Measurements from ENCODE around the gene SH2D5.

DNA sequence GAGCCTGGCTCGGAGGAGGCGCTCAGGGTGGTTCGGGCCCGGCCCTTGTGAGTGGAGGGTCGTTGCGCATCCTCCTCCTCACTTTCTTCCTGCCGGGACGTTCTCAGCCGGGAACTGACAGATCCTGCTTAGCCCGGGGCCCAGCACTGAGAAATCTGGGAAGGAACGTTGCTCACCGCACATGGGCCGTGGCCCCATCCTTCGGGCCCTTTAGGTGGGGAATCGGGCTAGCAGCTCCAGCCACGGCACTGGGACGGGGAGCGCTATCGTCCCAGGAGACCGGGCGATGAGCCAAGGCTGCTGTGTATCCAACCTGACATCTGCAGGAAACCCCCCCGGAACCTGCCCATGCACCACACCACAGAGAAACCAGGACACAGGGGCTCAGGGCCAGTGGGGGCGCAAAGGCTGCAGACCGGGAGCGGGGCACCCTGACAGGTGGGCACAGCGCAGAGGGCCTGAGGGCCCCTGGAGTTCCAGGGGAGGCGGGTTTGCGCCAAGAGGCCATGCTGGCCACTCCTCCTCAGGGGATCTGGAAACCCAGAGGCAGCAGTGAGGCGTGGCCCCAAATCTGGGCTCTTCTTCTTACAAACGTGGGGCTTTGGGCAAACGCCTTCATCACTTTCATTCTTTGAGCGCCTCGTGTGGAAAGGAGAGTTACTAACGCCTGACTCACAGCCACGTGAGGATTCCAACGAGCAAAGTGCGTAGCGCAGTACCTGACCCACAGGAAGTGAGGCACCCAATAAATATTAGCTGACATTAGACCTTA, at the start of gene SH2D5:
- TF ChIP-seq ELK4 (IDR thresholded peaks at IDR 0.05; ENCODE audit: borderline replicate concordance, low read depth, low read length) (no peak), MEIS1 (CRISPR knock-in tag; IDR thresholded peaks at IDR 0.05; ENCODE audit: borderline replicate concordance) (no peak), REST (tag by site-specific recombination; IDR thresholded peaks at IDR 0.05) (no peak), ZNF768 (tag by site-specific recombination; IDR thresholded peaks at IDR 0.05) (no peak)
- TF ChIP-seq, protein P1, sequence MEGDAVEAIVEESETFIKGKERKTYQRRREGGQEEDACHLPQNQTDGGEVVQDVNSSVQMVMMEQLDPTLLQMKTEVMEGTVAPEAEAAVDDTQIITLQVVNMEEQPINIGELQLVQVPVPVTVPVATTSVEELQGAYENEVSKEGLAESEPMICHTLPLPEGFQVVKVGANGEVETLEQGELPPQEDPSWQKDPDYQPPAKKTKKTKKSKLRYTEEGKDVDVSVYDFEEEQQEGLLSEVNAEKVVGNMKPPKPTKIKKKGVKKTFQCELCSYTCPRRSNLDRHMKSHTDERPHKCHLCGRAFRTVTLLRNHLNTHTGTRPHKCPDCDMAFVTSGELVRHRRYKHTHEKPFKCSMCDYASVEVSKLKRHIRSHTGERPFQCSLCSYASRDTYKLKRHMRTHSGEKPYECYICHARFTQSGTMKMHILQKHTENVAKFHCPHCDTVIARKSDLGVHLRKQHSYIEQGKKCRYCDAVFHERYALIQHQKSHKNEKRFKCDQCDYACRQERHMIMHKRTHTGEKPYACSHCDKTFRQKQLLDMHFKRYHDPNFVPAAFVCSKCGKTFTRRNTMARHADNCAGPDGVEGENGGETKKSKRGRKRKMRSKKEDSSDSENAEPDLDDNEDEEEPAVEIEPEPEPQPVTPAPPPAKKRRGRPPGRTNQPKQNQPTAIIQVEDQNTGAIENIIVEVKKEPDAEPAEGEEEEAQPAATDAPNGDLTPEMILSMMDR (tag by site-specific recombination; IDR thresholded peaks at IDR 0.05) = peak; percentile 56
